Liver (tissue), 9 donors: ENCODE results near the gene ARHGAP12. TPM values are rescaled to one million over a fixed set of nuclear protein-coding genes. Genes with fewer than 3 reads are reported as not detected.

Source experiments
- DNase-seq: peaks from one replicate; pipeline ENCODE4 v3.0.0-alpha.2; 2017; ENCODE audit warnings: low spot score
- H3K27ac ChIP-seq, 2 donors: one replicate each; pipeline ENCODE4 v1.7.0; 2013; ENCODE audit warnings: inconsistent platforms in 2 of 2, low read length in 2 of 2, control low read depth in 1 of 2, low read depth in 1 of 2, mild to moderate bottlenecking in 1 of 2
- H3K27me3 ChIP-seq, 4 donors: one replicate each; pipeline versions ENCODE4 v1.6.1 to v1.7.0; 2013; ENCODE audit warnings: low read length in 3 of 4, inconsistent platforms in 1 of 4, mild to moderate bottlenecking in 1 of 4, moderate library complexity in 1 of 4; ENCODE audit not compliant: control insufficient read depth in 4 of 4, insufficient read depth in 4 of 4
- H3K36me3 ChIP-seq, 4 donors: one replicate each; pipeline versions ENCODE4 v1.6.1 to v1.7.0; 2013; ENCODE audit warnings: low read length in 3 of 4, mild to moderate bottlenecking in 3 of 4, low read depth in 1 of 4, moderate library complexity in 1 of 4; ENCODE audit not compliant: control insufficient read depth in 4 of 4, insufficient read depth in 3 of 4
- H3K4me1 ChIP-seq, 4 donors: one replicate each; pipeline versions ENCODE4 v1.6.1 to v1.7.0; 2013; ENCODE audit warnings: low read length in 3 of 4, mild to moderate bottlenecking in 3 of 4, moderate library complexity in 1 of 4; ENCODE audit not compliant: control insufficient read depth in 4 of 4, insufficient read depth in 4 of 4
- H3K4me3 ChIP-seq, 3 donors: one replicate each; pipeline versions ENCODE4 v1.6.1 to v1.7.0; 2013; ENCODE audit warnings: low read length in 3 of 3, control low read depth in 1 of 3, low read depth in 1 of 3, mild to moderate bottlenecking in 1 of 3
- H3K9ac ChIP-seq, 2 donors: one replicate each; pipeline ENCODE4 v1.7.0; 2013; ENCODE audit warnings: low read length in 2 of 2, mild to moderate bottlenecking in 2 of 2, moderate library complexity in 2 of 2, control low read depth in 1 of 2, low read depth in 1 of 2
- H3K9me3 ChIP-seq, 4 donors: one replicate each; pipeline versions ENCODE4 v1.6.1 to v1.7.0; 2013; ENCODE audit warnings: low read length in 3 of 4; ENCODE audit not compliant: control insufficient read depth in 4 of 4
- CTCF ChIP-seq: fragments of 150-350 bp; IDR thresholded peaks from 2 replicates; pipeline ENCODE4 v1.5.1; 2017; ENCODE audit warnings: improper control_type of control experiment, low read depth, low read length; ENCODE audit not compliant: missing input control
- EGR1 ChIP-seq, 2 donors: IDR thresholded peaks; 2 replicates each; pipeline ENCODE4 v1.6.1; 2016 to 2018; ENCODE audit warnings: antibody characterized with exemption in 2 of 2, low read depth in 2 of 2
- FOXA1 ChIP-seq: IDR thresholded peaks from 2 replicates; pipeline ENCODE4 v1.6.1; 2016; ENCODE audit warnings: antibody characterized with exemption
- GABPA ChIP-seq, 2 donors: IDR thresholded peaks in 1 of 2; conservative IDR thresholded peaks in 1 of 2; 2 replicates each; pipeline ENCODE4 v1.6.1; 2016; ENCODE audit warnings: antibody characterized with exemption in 2 of 2, mild to moderate bottlenecking in 1 of 2, moderate library complexity in 1 of 2
- HNF4A ChIP-seq, 2 donors: conservative IDR thresholded peaks; 2 replicates each; pipeline ENCODE4 v1.6.1; 2016; ENCODE audit warnings: antibody characterized with exemption in 2 of 2, mild to moderate bottlenecking in 2 of 2
- HNF4G ChIP-seq: IDR thresholded peaks from 2 replicates; pipeline ENCODE4 v1.6.1; 2016; ENCODE audit warnings: antibody characterized with exemption
- JUND ChIP-seq, 2 donors: IDR thresholded peaks; 2 replicates each; pipeline ENCODE4 v1.6.1; 2016; ENCODE audit warnings: antibody characterized with exemption in 2 of 2
- MAX ChIP-seq: IDR thresholded peaks from 2 replicates; pipeline ENCODE4 v1.6.1; 2016; ENCODE audit warnings: antibody characterized with exemption
- NR2F2 ChIP-seq: IDR thresholded peaks from 2 replicates; pipeline ENCODE4 v1.6.1; 2016; ENCODE audit warnings: antibody characterized with exemption
- RAD21 ChIP-seq, 2 donors: IDR thresholded peaks; 2 replicates each; pipeline ENCODE4 v1.6.1; 2016; ENCODE audit warnings: antibody characterized with exemption in 2 of 2, mild to moderate bottlenecking in 2 of 2
- REST ChIP-seq: IDR thresholded peaks from 2 replicates; pipeline ENCODE4 v1.6.1; 2016; ENCODE audit warnings: antibody characterized with exemption, mild to moderate bottlenecking
- RXRA ChIP-seq, 2 donors: IDR thresholded peaks; 2 replicates each; pipeline ENCODE4 v1.6.1; 2017 to 2018; ENCODE audit warnings: antibody characterized with exemption in 2 of 2, mild to moderate bottlenecking in 1 of 2
- SP1 ChIP-seq: IDR thresholded peaks from 2 replicates; pipeline ENCODE4 v1.6.1; 2018; ENCODE audit warnings: antibody characterized with exemption, mild to moderate bottlenecking
- TAF1 ChIP-seq: conservative IDR thresholded peaks from 2 replicates; pipeline ENCODE4 v1.6.1; 2016; ENCODE audit warnings: antibody characterized with exemption, mild to moderate bottlenecking
- YY1 ChIP-seq: IDR thresholded peaks from 2 replicates; pipeline ENCODE4 v1.6.1; 2016; ENCODE audit warnings: antibody characterized with exemption, mild to moderate bottlenecking
- WGBS: extraction: QIAGEN DNeasy Blood & Tissue Kit; methylation state at CpG from one replicate; pipeline ENCODE4 v1.1.7; 2013; 5-methylcytosine and 5-hydroxymethylcytosine counted together
- polyA plus RNA-seq, 2 donors: library from polyadenylated mRNA; stranded (reverse) in 1 of 2; unstranded in 1 of 2; fragments of 200-250 nt in 1 of 2; fragments of >200 nt in 1 of 2; fragmentation: Nextera tagmentation in 1 of 2; extraction: Ambion mirVana in 1 of 2; gene quantifications; one replicate each; pipeline versions ENCODE4 v1.2.1 to v1.2.3, GENCODE V29; 2013 to 2015
- total RNA-seq, 2 donors: library from RNA; depleted of rRNA; stranded (reverse); fragments of >200 nt; gene quantifications; one replicate each; pipeline ENCODE4 v1.2.3, GENCODE V29; 2014
- donor health status: healthy.
- donor health status: healthy.
- donor health status: healthy.
- donor health status: healthy.
- donor health status: healthy.

The ARHGAP12 gene
- total and polyA plus RNA-seq, 4 donors: 7.0 to 29.1 (median 12.3) TPM

- no peak for TF ChIP-seq NR2F2
- TF ChIP-seq TAF1: no peak
- no peak for TF ChIP-seq REST
- TF ChIP-seq YY1: no peak
- TF ChIP-seq EGR1 (IDR thresholded peaks at IDR 0.05; ENCODE audit: low read depth in 2 of 2): no peak
- TF ChIP-seq CTCF: no peak
- no peak for TF ChIP-seq RAD21 (IDR thresholded peaks at IDR 0.05)
- no peak for TF ChIP-seq SP1
- TF ChIP-seq MAX: no peak
- no peak for TF ChIP-seq HNF4G
- no peak for TF ChIP-seq RXRA (IDR thresholded peaks at IDR 0.05)
- TF ChIP-seq JUND (IDR thresholded peaks at IDR 0.05): no peak
- no peak for TF ChIP-seq HNF4A (conservative IDR thresholded peaks at IDR 0.05)
- TF ChIP-seq FOXA1: no peak
- TF ChIP-seq GABPA (IDR thresholded peaks at IDR 0.05 in 1 of 2, conservative IDR thresholded peaks at IDR 0.05 in 1 of 2): no peak
- Histone ChIP-seq H3K9me3 (no peaks in the 10 kb centered on the region), H3K4me3 (no peak overlapping the region), H3K27ac (no peak overlapping the region), H3K36me3 (no peaks in the 10 kb centered on the region), H3K27me3 (no peaks in the 10 kb centered on the region), H3K9ac (no peak overlapping the region), H3K4me1 (no peaks in the 10 kb centered on the region)
- DNase-seq: no peak
- WGBS: 95% methylated on average over 12 of the region's 12 CpGs
Measured at GRCh38 chr10:31774299-31774900, 154.2 kb downstream of the ARHGAP12 start.

- Histone ChIP-seq H3K9ac (no peak overlapping the region), H3K9me3 (no peaks in the 10 kb centered on the region), H3K4me1 (no peaks in the 10 kb centered on the region), H3K36me3 (no peaks in the 10 kb centered on the region), H3K27ac (no peak overlapping the region), H3K27me3 (no peaks in the 10 kb centered on the region), H3K4me3 (no peak overlapping the region)
- WGBS: 95% methylated on average over 15 of the region's 15 CpGs
- TF ChIP-seq REST: no peak
- no peak for TF ChIP-seq JUND (IDR thresholded peaks at IDR 0.05)
- no peak for TF ChIP-seq CTCF
- no peak for DNase-seq
Measured at GRCh38 chr10:31773749-31774298, 154.8 kb downstream of the ARHGAP12 start.
